HCT116 (cell line): ENCODE measurements around the gene RABIF. TPM values are rescaled to one million over a fixed set of nuclear protein-coding genes. Genes with fewer than 3 reads are reported as not detected.

ENCODE experiments used
- ATAC-seq: fragments of 200-7000 bp; cut with Tn5 transposase; 2 replicates; pipeline ENCODE4 v1.9.1; 2020; ENCODE audit warnings: mild to moderate bottlenecking, moderate library complexity
- BruUV-seq: library from RNA; stranded (reverse); fragments of 400-500 nt; replicated peaks from 2 replicates; lab custom pipeline; 2021; lab: Mats Ljungman, UMichigan
- CTCF ChIA-PET: fragments of 300-600 bp; sonication (Branson Sonifier 250); formaldehyde crosslinking; loops from one replicate; lab custom pipeline; 2021; ENCODE audit warnings: antibody characterized with exemption; lab: Charles Lee
- POLR2A ChIA-PET: fragments of 300-600, 350-600 bp; sonication (Branson Sonifier 250); formaldehyde crosslinking; loops from one replicate; lab custom pipeline; 2021; ENCODE audit warnings: antibody characterized with exemption; lab: Charles Lee
- RAD21 ChIA-PET, 2 experiments: fragments of 300-600 bp; sonication (Branson Sonifier 250); formaldehyde crosslinking; loops; one replicate each; lab custom pipeline; 2023; ENCODE audit warnings: low total read pairs in 2 of 2; ENCODE audit not compliant: uncharacterized antibody in 2 of 2, unreplicated experiment in 2 of 2, low non-redundant PET in 1 of 2; lab: Charles Lee
- DNase-seq: peaks from one replicate; pipeline ENCODE4 v3.0.0-alpha.2; 2010; ENCODE audit warnings: low read depth, low spot score
- H2AFZ ChIP-seq: fragments of 200-600 bp; shearing (Covaris generic), sonication (generic); 2 replicates; pipeline ENCODE4 v1.6.1; 2017; ENCODE audit warnings: low read depth, mixed run types, mixed read lengths, antibody characterized with exemption, low read length; ENCODE audit not compliant: poor library complexity, severe bottlenecking
- H3K27ac ChIP-seq: 2 replicates; pipeline ENCODE4 v1.5.1; 2012; ENCODE audit warnings: low read depth, low read length
- H3K27me3 ChIP-seq: fragments of 200-600 bp; sonication (generic); 2 replicates; pipeline ENCODE4 v1.6.1; 2016; ENCODE audit warnings: mixed run types, low read length, mixed read lengths; ENCODE audit not compliant: insufficient read depth
- H3K36me3 ChIP-seq, 2 experiments: fragments of 200-500 bp in 1 of 2; fragments of 200-600 bp in 1 of 2; sonication (Bioruptor generic) in 1 of 2; sonication (generic) in 1 of 2; 2 replicates each; pipeline versions ENCODE4 v1.5.1 to v1.6.1; 2014 to 2016; ENCODE audit warnings: low read length in 2 of 2, inconsistent platforms in 1 of 2, mixed read lengths in 1 of 2, mixed run types in 1 of 2; ENCODE audit not compliant: insufficient read depth in 2 of 2, control insufficient read depth in 1 of 2
- H3K4me1 ChIP-seq, 2 experiments: fragments of 200-600 bp in 1 of 2; sonication (generic) in 1 of 2; 2 replicates each; pipeline versions ENCODE4 v1.5.1 to v1.6.1; 2012 to 2017; ENCODE audit warnings: low read length in 2 of 2, inconsistent platforms in 1 of 2, mild to moderate bottlenecking in 1 of 2, mixed read lengths in 1 of 2, mixed run types in 1 of 2, moderate library complexity in 1 of 2; ENCODE audit not compliant: insufficient read depth in 2 of 2, control insufficient read depth in 1 of 2
- H3K4me2 ChIP-seq: fragments of 200-600 bp; sonication (generic); 2 replicates; pipeline ENCODE4 v1.6.1; 2017; ENCODE audit warnings: mixed run types, low read length, mixed read lengths
- H3K4me3 ChIP-seq, 2 experiments: fragments of 200-600 bp in 1 of 2; sonication (generic) in 1 of 2; replicated peaks in 1 of 2; 2 replicates each; pipeline ENCODE4 v1.5.1; 2011 to 2016; ENCODE audit warnings: low read length in 2 of 2, control low read depth in 1 of 2, low read depth in 1 of 2, mild to moderate bottlenecking in 1 of 2, mixed read lengths in 1 of 2, mixed run types in 1 of 2
- H3K79me2 ChIP-seq: fragments of 200-600 bp; sonication (generic); 2 replicates; pipeline ENCODE4 v1.6.1; 2017; ENCODE audit warnings: mild to moderate bottlenecking, mixed run types, low read length, moderate library complexity, mixed read lengths; ENCODE audit not compliant: insufficient read depth
- H3K9ac ChIP-seq: fragments of 200-600 bp; sonication (generic); 2 replicates; pipeline ENCODE4 v1.6.1; 2016; ENCODE audit warnings: low read length, mixed read lengths
- H3K9me2 ChIP-seq: fragments of 200-600 bp; sonication (generic), shearing (Covaris generic); 2 replicates; pipeline ENCODE4 v1.6.1; 2017; ENCODE audit warnings: mixed run types, mild to moderate bottlenecking, moderate library complexity; ENCODE audit not compliant: insufficient read depth
- H3K9me3 ChIP-seq, 2 experiments: fragments of 200-500 bp in 1 of 2; fragments of 200-600 bp in 1 of 2; sonication (Bioruptor generic) in 1 of 2; sonication (generic) in 1 of 2; 2 replicates each; pipeline ENCODE4 v1.6.1; 2014 to 2017; ENCODE audit warnings: low read length in 2 of 2, mixed read lengths in 2 of 2, inconsistent platforms in 1 of 2, low read depth in 1 of 2, mild to moderate bottlenecking in 1 of 2, mixed run types in 1 of 2, moderate library complexity in 1 of 2; ENCODE audit not compliant: control insufficient read depth in 1 of 2, insufficient read depth in 1 of 2
- H4K20me1 ChIP-seq: fragments of 200-600 bp; sonication (generic), shearing (Covaris generic); 2 replicates; pipeline ENCODE4 v1.6.1; 2017; ENCODE audit warnings: mixed run types, mild to moderate bottlenecking, moderate library complexity; ENCODE audit not compliant: insufficient read depth
- CBX3 ChIP-seq: IDR thresholded peaks from 2 replicates; pipeline ENCODE4 v1.6.1; 2012; ENCODE audit warnings: low read depth
- CEBPB ChIP-seq: IDR thresholded peaks from 2 replicates; pipeline ENCODE4 v1.6.1; 2012; ENCODE audit warnings: low read depth
- CTCF ChIP-seq, 3 experiments: fragments of 200-600 bp in 1 of 3; sonication (generic) in 1 of 3; IDR thresholded peaks in 2 of 3; conservative IDR thresholded peaks in 1 of 3; 2 replicates each; pipeline ENCODE4 v1.5.1; 2012 to 2017; ENCODE audit warnings: low read depth in 2 of 3, low read length in 2 of 3, antibody characterized with exemption in 1 of 3, borderline replicate concordance in 1 of 3, control low read depth in 1 of 3, mild to moderate bottlenecking in 1 of 3, mixed read lengths in 1 of 3, mixed run types in 1 of 3, moderate library complexity in 1 of 3; ENCODE audit not compliant: insufficient read depth in 1 of 3
- EZH2 ChIP-seq: fragments of 200-600 bp; sonication (generic); IDR thresholded peaks from 2 replicates; pipeline ENCODE4 v1.6.1; 2017; ENCODE audit warnings: antibody characterized with exemption, mixed run types
- EZH2phosphoT487 ChIP-seq: fragments of 200-600 bp; IDR thresholded peaks from 2 replicates; pipeline ENCODE4 v1.6.1; 2018; ENCODE audit warnings: antibody characterized with exemption, borderline replicate concordance
- JUND ChIP-seq: IDR thresholded peaks from 2 replicates; pipeline ENCODE4 v1.6.1; 2012
- RAD21 ChIP-seq: IDR thresholded peaks from 2 replicates; pipeline ENCODE4 v1.6.1; 2012; ENCODE audit warnings: low read depth, mild to moderate bottlenecking
- REST ChIP-seq: IDR thresholded peaks from 2 replicates; pipeline ENCODE4 v1.6.1; 2012; ENCODE audit warnings: low read depth
- SIN3A ChIP-seq: IDR thresholded peaks from 2 replicates; pipeline ENCODE4 v1.6.1; 2012; ENCODE audit warnings: low read depth
- YY1 ChIP-seq: IDR thresholded peaks from 2 replicates; pipeline ENCODE4 v1.6.1; 2011; ENCODE audit warnings: low read length, low read depth, moderate library complexity, mild to moderate bottlenecking; ENCODE audit not compliant: insufficient replicate concordance; ENCODE audit errors: extremely low read depth
- ZNF274 ChIP-seq: fragments of 200-500 bp; sonication (Bioruptor generic); IDR thresholded peaks from 2 replicates; pipeline ENCODE4 v1.6.1; 2014; ENCODE audit warnings: mild to moderate bottlenecking, low read depth, low read length, inconsistent platforms
- intact Hi-C: fragments of 100-400 bp; cut with micrococcal nuclease; formaldehyde crosslinking; loops from 2 replicates; pipeline ENCODE4 v1.10.0; 2022
- total RNA-seq: library from RNA; stranded (reverse); gene quantifications from one replicate; pipeline ENCODE4 v1.2.1, GENCODE V29; 2021; ENCODE audit not compliant: unreplicated experiment
- TF ChIP-seq, protein P1 (sequence below): IDR thresholded peaks from 2 replicates; pipeline ENCODE4 v1.6.1; 2012

The RABIF gene
- total RNA-seq, 1 experiment from 2014 or later: 5.4 TPM

DNA sequence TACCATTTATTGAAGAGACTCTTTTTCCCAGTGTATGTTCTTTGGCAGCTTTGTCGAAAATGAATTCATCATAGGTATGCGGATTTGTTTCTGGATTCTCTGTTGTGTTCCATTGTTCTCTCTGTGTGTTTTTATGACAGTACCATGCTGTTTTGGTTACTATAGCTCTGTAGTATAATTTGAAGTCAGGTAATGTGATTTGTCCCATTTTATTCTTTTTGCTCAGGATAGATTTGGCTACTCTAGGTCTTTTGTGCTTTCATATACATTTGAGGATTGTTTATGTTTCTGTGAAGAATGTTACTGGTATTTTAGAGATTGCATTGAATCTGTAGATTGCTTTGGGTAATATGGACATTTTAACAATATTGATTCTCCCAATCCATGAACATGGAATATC lies 43.5 kb upstream of the RABIF start:
- ChIA-PET RAD21 (no interaction called here), CTCF (no interaction called here), POLR2A (no interaction called here)
- no peaks in the 10 kb centered on the region for H3K9me2 ChIP-seq
- H4K20me1 ChIP-seq: no peaks in the 10 kb centered on the region
- H3K9me3 ChIP-seq: no peaks in the 10 kb centered on the region
- TF ChIP-seq YY1 (no peak), CBX3 (no peak), EZH2 (no peak), EZH2phosphoT487 (no peak)
- TF ChIP-seq, protein P1, sequence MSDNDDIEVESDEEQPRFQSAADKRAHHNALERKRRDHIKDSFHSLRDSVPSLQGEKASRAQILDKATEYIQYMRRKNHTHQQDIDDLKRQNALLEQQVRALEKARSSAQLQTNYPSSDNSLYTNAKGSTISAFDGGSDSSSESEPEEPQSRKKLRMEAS: no peak
- H2AFZ ChIP-seq: no peak overlapping the region
- H3K36me3 ChIP-seq: no peaks in the 10 kb centered on the region
- no peaks in the 10 kb centered on the region for H3K27me3 ChIP-seq
- DNase-seq (no peak), ATAC-seq (no peak)
- no peaks in the 10 kb centered on the region for H3K79me2 ChIP-seq
- intact Hi-C loops: no loop called here
- H3K9ac ChIP-seq: no peak overlapping the region
- H3K4me3 ChIP-seq: no peak overlapping the region
- BruUV-seq: no TSS peak
- H3K4me2 ChIP-seq: no peak overlapping the region
- H3K27ac ChIP-seq: no peak overlapping the region
- H3K4me1 ChIP-seq: peaks cover 0 to 7% of the 10 kb centered on the region in 2 experiments; a peak in 1 of 4 replicates

DNA sequence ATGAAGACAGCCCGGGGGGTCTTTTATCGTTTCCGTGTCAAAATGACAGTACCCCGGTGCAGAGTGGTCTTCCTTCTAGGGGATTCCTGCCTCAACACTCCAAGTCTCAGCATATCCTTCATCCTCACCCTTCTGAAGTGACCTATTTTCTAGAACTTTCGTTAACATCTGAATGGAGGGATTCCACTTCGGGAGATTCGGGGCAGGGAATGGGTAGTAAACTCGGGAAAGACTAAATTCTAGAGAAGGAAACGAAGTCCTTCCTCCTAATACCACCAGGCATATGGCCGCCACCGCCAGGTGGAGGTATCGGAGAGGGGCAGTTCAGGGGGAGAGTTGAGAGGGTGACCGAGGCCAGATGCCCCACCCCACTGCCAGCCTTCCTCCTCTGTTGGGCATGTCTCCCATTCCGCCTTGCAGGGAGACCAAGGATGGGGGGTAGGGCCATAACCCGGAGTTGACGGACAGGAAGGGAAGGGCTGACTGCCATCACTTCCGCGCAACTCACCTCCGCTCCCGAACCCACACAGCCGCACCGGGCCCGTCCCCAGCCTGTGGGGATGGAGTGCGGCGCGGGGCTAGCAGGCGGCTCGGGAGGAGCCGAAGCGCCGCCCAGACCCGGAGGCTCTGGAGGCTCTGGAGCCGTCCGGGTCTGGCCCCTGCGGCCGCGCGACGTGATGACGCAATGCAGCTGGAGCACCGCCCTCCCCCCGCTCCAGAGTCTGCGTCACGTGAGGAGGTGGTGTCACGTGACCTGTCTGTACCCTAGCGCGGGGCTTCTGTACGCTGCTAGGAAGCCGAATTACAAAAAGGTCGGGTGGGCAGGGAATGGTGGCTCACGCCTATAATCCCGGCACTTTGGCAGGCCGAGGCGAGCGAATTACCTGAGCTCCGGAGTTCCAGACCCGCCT lies 37.9 kb upstream of the RABIF start, which contains the start of gene KLHL12:
KLHL12 (minus strand) TSS at position 654 of the 911 bp plus-strand sequence. CDS start 2,072 bp downstream, outside the sequence.
- BruUV-seq: TSS peak; percentile 69
- POLR2A ChIA-PET: interaction anchor here (0.8 to 1.2 kb wide), 2 partner anchors 23 to 33 kb away, joined by 3 read pairs; no protein-coding TSS in a partner anchor
- no peak for TF ChIP-seq EZH2phosphoT487
- peak; percentile 63 to 79 (median 74); a peak in 5 of 6 replicates for TF ChIP-seq CTCF (IDR thresholded peaks at IDR 0.05 in 2 of 3, conservative IDR thresholded peaks at IDR 0.05 in 1 of 3; ENCODE audit: borderline replicate concordance in 1 of 3, insufficient read depth in 1 of 3, low read depth in 2 of 3, low read length in 2 of 3)
- TF ChIP-seq SIN3A: peak; percentile 56
- TF ChIP-seq EZH2: no peak
- peak; percentile 92 for TF ChIP-seq CEBPB
- no peak for TF ChIP-seq REST
- TF ChIP-seq RAD21: peak; percentile 59
- no peak; the same call in 1 of the 2 replicates for TF ChIP-seq JUND
- no peak for TF ChIP-seq ZNF274

More for the DNA sequence above, 37.9 kb upstream of the RABIF start, which contains the start of gene KLHL12:
- no peaks in the 10 kb centered on the region for H3K9me2 ChIP-seq
- peaks cover 0 to 13% of the 10 kb centered on the region in 2 experiments; a peak in 1 of 4 replicates for H3K4me1 ChIP-seq
- peak within 1 kb of the TSS; percentile 75 for H3K27ac ChIP-seq
- CTCF ChIA-PET: interaction anchor here (0.7 to 0.9 kb wide), 2 partner anchors 33 to 1697 kb away, joined by 4 to 5 read pairs; no protein-coding TSS in a partner anchor
- no peaks in the 10 kb centered on the region for H3K9me3 ChIP-seq
- intact Hi-C loops: loop anchor here (1.0 to 2.0 kb wide), 3 partner anchors 38 to 72 kb away; partner anchors contain the start of gene RABIF
- peak within 1 kb of the TSS; percentile 91 for H3K4me2 ChIP-seq
- DNase-seq (peak; percentile 93), ATAC-seq (peak; percentile 97)
- H3K79me2 ChIP-seq: peaks cover 18% of the 10 kb centered on the region
- peak within 1 kb of the TSS; percentile 93 to 95 for H3K4me3 ChIP-seq
- no peaks in the 10 kb centered on the region for H3K27me3 ChIP-seq
- H2AFZ ChIP-seq: no peak within 1 kb of the TSS
- H3K36me3 ChIP-seq: peaks cover 0 to 12% of the 10 kb centered on the region in 2 experiments; a peak in 1 of 4 replicates
- peak within 1 kb of the TSS; percentile 86 for H3K9ac ChIP-seq
- H4K20me1 ChIP-seq: no peaks in the 10 kb centered on the region
- RAD21 ChIA-PET: no interaction called here
